ENCODE results near the gene BNC2.

DNA sequence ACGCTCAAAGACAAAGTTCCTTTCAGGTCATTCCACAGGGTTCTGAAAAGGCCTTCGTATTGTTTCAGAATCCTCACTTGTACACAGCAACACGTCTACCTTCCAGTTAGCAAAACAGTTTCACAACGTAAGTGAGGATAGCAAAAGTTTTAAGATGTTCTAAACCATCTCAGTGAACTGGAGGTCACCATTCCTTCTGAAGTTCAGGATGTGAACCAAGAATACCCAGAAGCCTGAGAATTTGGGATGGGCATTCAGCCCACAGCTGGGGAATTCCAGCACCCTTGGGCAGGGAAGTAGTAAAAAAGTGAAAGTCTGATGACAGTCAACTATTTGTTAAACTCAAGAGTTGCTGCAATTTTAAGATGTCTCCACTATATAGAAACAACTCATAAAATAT lies 224.5 kb downstream of the BNC2 start:
- TF ChIP-seq, protein P1, sequence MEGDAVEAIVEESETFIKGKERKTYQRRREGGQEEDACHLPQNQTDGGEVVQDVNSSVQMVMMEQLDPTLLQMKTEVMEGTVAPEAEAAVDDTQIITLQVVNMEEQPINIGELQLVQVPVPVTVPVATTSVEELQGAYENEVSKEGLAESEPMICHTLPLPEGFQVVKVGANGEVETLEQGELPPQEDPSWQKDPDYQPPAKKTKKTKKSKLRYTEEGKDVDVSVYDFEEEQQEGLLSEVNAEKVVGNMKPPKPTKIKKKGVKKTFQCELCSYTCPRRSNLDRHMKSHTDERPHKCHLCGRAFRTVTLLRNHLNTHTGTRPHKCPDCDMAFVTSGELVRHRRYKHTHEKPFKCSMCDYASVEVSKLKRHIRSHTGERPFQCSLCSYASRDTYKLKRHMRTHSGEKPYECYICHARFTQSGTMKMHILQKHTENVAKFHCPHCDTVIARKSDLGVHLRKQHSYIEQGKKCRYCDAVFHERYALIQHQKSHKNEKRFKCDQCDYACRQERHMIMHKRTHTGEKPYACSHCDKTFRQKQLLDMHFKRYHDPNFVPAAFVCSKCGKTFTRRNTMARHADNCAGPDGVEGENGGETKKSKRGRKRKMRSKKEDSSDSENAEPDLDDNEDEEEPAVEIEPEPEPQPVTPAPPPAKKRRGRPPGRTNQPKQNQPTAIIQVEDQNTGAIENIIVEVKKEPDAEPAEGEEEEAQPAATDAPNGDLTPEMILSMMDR (IDR thresholded peaks at IDR 0.05), result no peak
- no peak for TF ChIP-seq POLR2A (IDR thresholded peaks at IDR 0.05)

Data from right lobe of liver (tissue), 4 donors.